KMS-11 (cell line): ENCODE results near the gene HTT.

Experiments
- H2AFZ ChIP-seq: fragments of 200-600 bp; sonication (generic); 2 replicates; pipeline ENCODE4 v1.6.1; 2016; ENCODE audit warnings: antibody characterized with exemption, mixed run types, low read depth
- H3K27ac ChIP-seq: fragments of 200-600 bp; sonication (generic); 2 replicates; pipeline ENCODE4 v1.6.1; 2016; ENCODE audit warnings: mild to moderate bottlenecking, mixed run types
- H3K27me3 ChIP-seq: fragments of 200-600 bp; sonication (generic); 2 replicates; pipeline ENCODE4 v1.6.1; 2017; ENCODE audit warnings: mild to moderate bottlenecking, low read depth, mixed run types, moderate library complexity; ENCODE audit not compliant: insufficient read depth
- H3K36me3 ChIP-seq: fragments of 200-600 bp; sonication (generic); 2 replicates; pipeline ENCODE4 v1.6.1; 2017; ENCODE audit warnings: mild to moderate bottlenecking, mixed run types; ENCODE audit not compliant: insufficient read depth
- H3K4me1 ChIP-seq: fragments of 200-600 bp; sonication (generic); 2 replicates; pipeline ENCODE4 v1.6.1; 2016; ENCODE audit warnings: mild to moderate bottlenecking, low read depth, mixed run types; ENCODE audit not compliant: poor library complexity, severe bottlenecking
- H3K4me2 ChIP-seq: fragments of 200-600 bp; sonication (generic); 2 replicates; pipeline ENCODE4 v1.7.0; 2016; ENCODE audit warnings: mild to moderate bottlenecking, mixed run types
- H3K4me3 ChIP-seq: fragments of 200-600 bp; sonication (generic); IDR thresholded peaks from 2 replicates; pipeline ENCODE4 v1.6.1; 2017; ENCODE audit warnings: low read depth, low read length, mixed read lengths; ENCODE audit not compliant: insufficient read depth
- H3K79me2 ChIP-seq: fragments of 200-600 bp; sonication (generic); 2 replicates; pipeline ENCODE4 v1.6.1; 2016; ENCODE audit warnings: low read depth, mixed run types; ENCODE audit not compliant: insufficient read depth
- H3K9ac ChIP-seq: fragments of 200-600 bp; sonication (generic); 2 replicates; pipeline ENCODE4 v1.6.1; 2016; ENCODE audit warnings: mild to moderate bottlenecking, mixed run types
- H4K20me1 ChIP-seq: fragments of 200-600 bp; sonication (generic); 2 replicates; pipeline ENCODE4 v1.6.1; 2016; ENCODE audit warnings: mild to moderate bottlenecking, mixed run types; ENCODE audit not compliant: insufficient read depth
- CTCF ChIP-seq: fragments of 200-600 bp; sonication (generic); conservative IDR thresholded peaks from 2 replicates; pipeline ENCODE4 v1.6.1; 2017; ENCODE audit warnings: low read depth, mild to moderate bottlenecking, antibody characterized with exemption, low read length, moderate library complexity, mixed read lengths

The HTT gene

DNA sequence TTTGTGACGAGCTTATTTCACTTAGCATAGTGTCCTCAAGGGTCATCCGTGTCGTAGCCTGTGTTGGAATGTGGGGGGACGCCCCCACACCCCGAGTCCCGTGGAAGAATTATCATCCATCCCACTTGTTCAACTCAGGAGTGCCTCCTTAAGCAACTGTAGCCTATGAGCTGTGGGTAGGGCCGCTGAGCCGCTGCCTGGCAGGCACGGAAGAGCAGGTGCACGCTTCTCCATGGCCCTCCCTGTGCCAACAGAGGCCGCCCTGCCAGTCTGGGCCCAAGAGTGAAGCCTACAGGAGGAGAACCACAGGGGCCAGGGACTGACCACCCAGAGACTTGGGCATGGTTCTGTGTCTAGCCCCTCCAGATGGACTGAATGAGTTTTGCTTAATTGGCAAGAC is 216.0 kb downstream of the HTT start:
- no peaks in the 10 kb centered on the region; the same call in 1 of the 2 replicates for H3K27me3 ChIP-seq
- no peak overlapping the region for H3K27ac ChIP-seq
- no peaks in the 10 kb centered on the region for H3K36me3 ChIP-seq
- no peak overlapping the region for H2AFZ ChIP-seq
- H3K9ac ChIP-seq = no peak overlapping the region
- H3K4me2 ChIP-seq = no peak overlapping the region
- no peaks in the 10 kb centered on the region for H4K20me1 ChIP-seq
- H3K79me2 ChIP-seq = no peaks in the 10 kb centered on the region
- H3K4me3 ChIP-seq = no peak overlapping the region
- H3K4me1 ChIP-seq = no peaks in the 10 kb centered on the region
- TF ChIP-seq CTCF = no peak

GRCh38 chr4:3290889-3291321 is 216.4 kb downstream of the HTT start:
- Histone ChIP-seq H3K4me1 (no peaks in the 10 kb centered on the region), H3K36me3 (no peaks in the 10 kb centered on the region), H3K9ac (no peak overlapping the region), H3K27ac (no peak overlapping the region), H3K4me3 (no peak overlapping the region), H4K20me1 (no peaks in the 10 kb centered on the region), H3K4me2 (no peak overlapping the region), H2AFZ (no peak overlapping the region), H3K79me2 (no peaks in the 10 kb centered on the region), H3K27me3 (no peaks in the 10 kb centered on the region; the same call in 1 of the 2 replicates)
- no peak for TF ChIP-seq CTCF

DNA sequence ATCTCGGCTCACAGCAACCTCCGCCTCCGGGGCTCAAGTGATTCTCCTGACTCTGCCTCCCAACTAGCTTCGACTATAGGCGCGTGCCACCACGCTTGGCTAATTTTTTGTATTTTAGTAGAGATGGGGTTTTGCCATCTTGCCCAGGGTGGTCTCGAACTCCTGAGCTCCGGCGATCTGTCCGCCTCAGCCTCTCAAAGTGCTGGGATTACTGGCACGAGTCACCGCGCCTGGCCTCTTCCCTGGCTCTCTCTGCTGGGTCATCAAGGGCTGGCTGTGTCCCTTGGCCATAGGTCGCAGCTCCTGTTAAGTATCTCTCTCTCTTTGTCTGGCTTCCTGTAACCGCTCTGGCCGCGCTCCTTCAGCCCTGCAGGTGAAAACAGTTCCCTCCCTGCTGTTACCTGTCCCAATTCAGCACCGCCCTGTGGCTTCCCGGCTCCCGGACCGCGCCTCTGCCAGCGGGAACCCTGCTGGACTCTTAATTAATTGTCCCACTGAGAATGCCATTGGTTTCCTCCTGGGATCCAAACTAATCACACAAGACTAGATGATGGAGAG is 217.0 kb downstream of the HTT start:
- H3K27me3 ChIP-seq = no peaks in the 10 kb centered on the region; the same call in 1 of the 2 replicates
- no peak overlapping the region for H3K4me3 ChIP-seq
- H3K79me2 ChIP-seq = no peaks in the 10 kb centered on the region
- peak overlapping the region; percentile 54; the same call in 1 of the 2 replicates for H3K4me2 ChIP-seq
- H3K4me1 ChIP-seq = no peaks in the 10 kb centered on the region
- H4K20me1 ChIP-seq = no peaks in the 10 kb centered on the region
- peak overlapping the region; percentile 67; the same call in 1 of the 2 replicates for H2AFZ ChIP-seq
- H3K9ac ChIP-seq = no peak overlapping the region
- no peaks in the 10 kb centered on the region for H3K36me3 ChIP-seq
- no peak for TF ChIP-seq CTCF
- no peak overlapping the region for H3K27ac ChIP-seq

GRCh38 chr4:3291969-3292570 is 217.6 kb downstream of the HTT start:
- Histone ChIP-seq H3K79me2 (no peaks in the 10 kb centered on the region), H3K36me3 (no peaks in the 10 kb centered on the region), H4K20me1 (no peaks in the 10 kb centered on the region), H3K27me3 (no peaks in the 10 kb centered on the region), H2AFZ (peak overlapping the region; percentile 67; the same call in 1 of the 2 replicates), H3K4me3 (no peak overlapping the region), H3K27ac (no peak overlapping the region), H3K4me2 (peak overlapping the region; percentile 54; the same call in 1 of the 2 replicates), H3K4me1 (no peaks in the 10 kb centered on the region), H3K9ac (no peak overlapping the region)
- no peak for TF ChIP-seq CTCF
